OCI-LY1 (cell line): Measurements from ENCODE around the gene ALG8.

Experiments
- H2AFZ ChIP-seq: fragments of 200-600 bp; sonication (generic), shearing (Covaris generic); 2 replicates; pipeline ENCODE4 v1.6.0; 2014; ENCODE audit warnings: antibody characterized with exemption, mild to moderate bottlenecking, low read length
- H3F3A ChIP-seq: fragments of 200-600 bp; sonication (generic), shearing (Covaris generic); 2 replicates; pipeline ENCODE4 v1.6.0; 2014; ENCODE audit warnings: mild to moderate bottlenecking, antibody characterized with exemption, low read length, moderate library complexity; ENCODE audit not compliant: insufficient read depth
- H3K27ac ChIP-seq: fragments of 200-600 bp; sonication (generic); 2 replicates; pipeline ENCODE4 v1.5.1; 2014; ENCODE audit warnings: low read length, mixed run types, mild to moderate bottlenecking, low read depth; ENCODE audit not compliant: poor library complexity, severe bottlenecking
- H3K27me3 ChIP-seq: fragments of 200-600 bp; sonication (generic); 2 replicates; pipeline ENCODE4 v1.6.0; 2014; ENCODE audit warnings: antibody characterized with exemption, mild to moderate bottlenecking, low read length, moderate library complexity; ENCODE audit not compliant: insufficient read depth
- H3K36me3 ChIP-seq: fragments of 200-600 bp; sonication (generic); 2 replicates; pipeline ENCODE4 v1.6.1; 2014; ENCODE audit warnings: mild to moderate bottlenecking, antibody characterized with exemption, low read length, moderate library complexity, mixed read lengths; ENCODE audit not compliant: insufficient read depth
- H3K4me1 ChIP-seq: fragments of 200-600 bp; sonication (generic); 2 replicates; pipeline ENCODE4 v1.5.1; 2014; ENCODE audit warnings: mild to moderate bottlenecking, low read length, moderate library complexity; ENCODE audit not compliant: insufficient read depth, severe bottlenecking
- H3K4me2 ChIP-seq: fragments of 200-600 bp; sonication (generic), shearing (Covaris generic); 2 replicates; pipeline ENCODE4 v1.6.1; 2014; ENCODE audit warnings: low read length
- H3K4me3 ChIP-seq: fragments of 200-600 bp; sonication (generic); 2 replicates; pipeline ENCODE4 v1.5.1; 2014; ENCODE audit warnings: low read length, low read depth, mild to moderate bottlenecking, mixed read lengths; ENCODE audit not compliant: poor library complexity, severe bottlenecking
- H3K79me2 ChIP-seq: fragments of 200-600 bp; shearing (Covaris generic); 2 replicates; pipeline ENCODE4 v1.6.1; 2016; ENCODE audit warnings: mixed run types, low read length, mixed read lengths; ENCODE audit not compliant: insufficient read depth
- H3K9ac ChIP-seq: fragments of 200-600 bp; sonication (generic), shearing (Covaris generic); 2 replicates; pipeline ENCODE4 v1.6.1; 2014; ENCODE audit warnings: mild to moderate bottlenecking, low read length, mixed read lengths
- H3K9me2 ChIP-seq: fragments of 200-600 bp; sonication (generic), shearing (Covaris generic); 2 replicates; pipeline ENCODE4 v1.6.1; 2014; ENCODE audit warnings: low read depth, mild to moderate bottlenecking, low read length, mixed read lengths
- H3K9me3 ChIP-seq: fragments of 200-600 bp; shearing (Covaris generic); 2 replicates; pipeline ENCODE4 v1.6.1; 2014; ENCODE audit warnings: low read length, mixed read lengths
- H4K20me1 ChIP-seq: fragments of 200-600 bp; sonication (generic), shearing (Covaris generic); 2 replicates; pipeline ENCODE4 v1.6.0; 2016; ENCODE audit warnings: mild to moderate bottlenecking, low read length; ENCODE audit not compliant: insufficient read depth
- EZH2 ChIP-seq: fragments of 200-600 bp; sonication (generic), shearing (Covaris generic); IDR thresholded peaks from 2 replicates; pipeline ENCODE4 v1.8.0; 2017; ENCODE audit warnings: borderline replicate concordance, mixed run types, mild to moderate bottlenecking, antibody characterized with exemption, low read length, moderate library complexity, mixed read lengths
- TF ChIP-seq, protein P1 (sequence below): fragments of 200-600 bp; sonication (generic), shearing (Covaris generic); IDR thresholded peaks from 2 replicates; pipeline ENCODE4 v1.5.1; 2017; ENCODE audit warnings: mild to moderate bottlenecking, antibody characterized with exemption, low read length, moderate library complexity, mixed read lengths

ALG8 gene

DNA sequence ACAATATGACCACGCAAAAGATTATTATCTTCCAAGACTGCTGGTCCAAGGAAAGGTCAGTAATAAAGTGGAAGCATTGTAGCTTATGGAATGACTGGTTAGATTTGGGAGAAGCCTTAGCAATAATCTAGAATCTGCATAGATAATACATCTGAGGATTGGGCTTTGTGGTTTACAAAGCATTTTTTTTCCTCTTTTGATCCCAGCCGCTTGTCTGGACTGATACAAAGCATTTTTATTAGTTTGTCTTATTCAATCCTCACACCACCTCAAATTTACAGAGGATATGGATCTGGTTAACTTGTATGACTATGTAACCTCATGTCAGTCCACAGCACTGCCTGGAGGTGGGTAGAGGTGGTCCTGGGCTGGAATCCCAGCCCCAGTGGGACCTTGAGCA lies 76.8 kb downstream of the ALG8 start:
- Histone ChIP-seq H3K9ac (no peak overlapping the region), H4K20me1 (no peaks in the 10 kb centered on the region), H2AFZ (no peak overlapping the region), H3K4me1 (no peaks in the 10 kb centered on the region), H3F3A (no peaks in the 10 kb centered on the region), H3K27ac (no peak overlapping the region), H3K9me3 (no peaks in the 10 kb centered on the region), H3K36me3 (peaks cover 4% of the 10 kb centered on the region), H3K79me2 (no peaks in the 10 kb centered on the region), H3K4me3 (no peak overlapping the region), H3K4me2 (no peak overlapping the region), H3K9me2 (no peaks in the 10 kb centered on the region), H3K27me3 (no peaks in the 10 kb centered on the region)
- TF ChIP-seq, protein P1, sequence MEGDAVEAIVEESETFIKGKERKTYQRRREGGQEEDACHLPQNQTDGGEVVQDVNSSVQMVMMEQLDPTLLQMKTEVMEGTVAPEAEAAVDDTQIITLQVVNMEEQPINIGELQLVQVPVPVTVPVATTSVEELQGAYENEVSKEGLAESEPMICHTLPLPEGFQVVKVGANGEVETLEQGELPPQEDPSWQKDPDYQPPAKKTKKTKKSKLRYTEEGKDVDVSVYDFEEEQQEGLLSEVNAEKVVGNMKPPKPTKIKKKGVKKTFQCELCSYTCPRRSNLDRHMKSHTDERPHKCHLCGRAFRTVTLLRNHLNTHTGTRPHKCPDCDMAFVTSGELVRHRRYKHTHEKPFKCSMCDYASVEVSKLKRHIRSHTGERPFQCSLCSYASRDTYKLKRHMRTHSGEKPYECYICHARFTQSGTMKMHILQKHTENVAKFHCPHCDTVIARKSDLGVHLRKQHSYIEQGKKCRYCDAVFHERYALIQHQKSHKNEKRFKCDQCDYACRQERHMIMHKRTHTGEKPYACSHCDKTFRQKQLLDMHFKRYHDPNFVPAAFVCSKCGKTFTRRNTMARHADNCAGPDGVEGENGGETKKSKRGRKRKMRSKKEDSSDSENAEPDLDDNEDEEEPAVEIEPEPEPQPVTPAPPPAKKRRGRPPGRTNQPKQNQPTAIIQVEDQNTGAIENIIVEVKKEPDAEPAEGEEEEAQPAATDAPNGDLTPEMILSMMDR: no peak
- no peak for TF ChIP-seq EZH2

DNA sequence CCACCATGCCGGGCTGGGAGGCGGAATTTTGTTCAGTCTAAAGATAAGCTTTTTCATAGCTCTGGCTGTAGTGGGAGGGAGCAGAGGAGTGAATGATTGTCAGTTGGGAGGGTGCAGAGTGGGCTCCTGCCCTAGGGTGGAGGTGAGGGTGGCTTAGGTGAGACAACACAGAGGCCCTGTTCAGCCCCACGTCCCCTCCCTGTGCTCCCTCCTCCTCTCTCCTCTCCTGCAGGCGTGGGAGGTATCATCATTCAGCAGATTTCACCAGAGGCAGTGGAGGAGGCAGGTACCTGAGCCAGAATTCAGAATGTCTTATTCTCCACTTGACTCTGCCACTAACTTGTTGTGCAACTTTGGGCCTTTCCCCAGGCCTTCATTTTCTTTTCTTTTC lies 77.5 kb downstream of the ALG8 start:
- Histone ChIP-seq H3K9me3 (no peaks in the 10 kb centered on the region), H3K4me1 (no peaks in the 10 kb centered on the region), H4K20me1 (no peaks in the 10 kb centered on the region), H3K27ac (no peak overlapping the region), H2AFZ (no peak overlapping the region), H3K36me3 (no peaks in the 10 kb centered on the region), H3K79me2 (no peaks in the 10 kb centered on the region), H3K27me3 (no peaks in the 10 kb centered on the region), H3K4me3 (no peak overlapping the region), H3K4me2 (no peak overlapping the region), H3K9ac (no peak overlapping the region), H3F3A (no peaks in the 10 kb centered on the region), H3K9me2 (no peaks in the 10 kb centered on the region)
- TF ChIP-seq EZH2: no peak
- TF ChIP-seq, protein P1: no peak

DNA sequence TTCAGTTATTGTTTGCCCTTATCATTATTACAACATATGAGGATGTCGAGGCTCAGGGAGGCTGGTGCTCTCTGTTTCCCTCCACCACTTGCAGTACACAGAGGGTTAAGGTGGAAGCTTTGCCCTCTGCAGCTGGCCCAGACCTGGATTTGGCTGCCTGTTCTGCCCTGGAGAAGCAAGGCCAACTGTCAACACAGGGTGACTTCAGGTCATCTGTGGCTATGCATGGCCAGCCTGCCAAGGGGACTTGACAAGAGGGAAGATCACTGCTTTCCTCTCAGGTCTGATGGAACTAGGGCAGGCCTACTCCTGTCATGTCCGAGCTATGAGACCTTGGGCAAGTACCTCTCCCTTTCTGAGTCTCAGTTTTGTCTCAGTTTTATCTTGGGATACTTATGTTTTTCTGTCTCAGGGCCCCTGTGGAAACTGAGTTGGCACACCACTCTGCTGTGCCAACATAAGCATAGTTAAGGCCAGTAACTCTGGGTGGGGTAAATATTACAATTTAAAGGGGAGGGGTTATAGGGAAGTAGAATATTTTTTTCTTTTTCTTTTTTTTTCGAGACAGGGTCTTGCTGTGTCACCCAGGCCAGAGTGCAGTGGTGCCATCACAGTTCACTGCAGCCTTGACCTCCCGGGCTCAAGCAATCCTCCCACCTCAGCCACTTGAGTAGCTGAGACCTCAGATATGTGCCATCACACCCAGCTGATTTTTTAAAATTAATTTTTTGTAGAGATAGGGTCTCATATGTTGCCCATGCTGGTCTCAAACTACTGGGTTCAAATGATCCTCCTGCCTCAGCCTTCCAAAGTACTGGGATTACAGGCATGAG lies 78.1 kb downstream of the ALG8 start:
- no peaks in the 10 kb centered on the region for H3K9me3 ChIP-seq
- TF ChIP-seq EZH2: no peak
- TF ChIP-seq, protein P1: no peak
- H2AFZ ChIP-seq: no peak overlapping the region
- H3K4me2 ChIP-seq: no peak overlapping the region
- H3K9ac ChIP-seq: no peak overlapping the region
- H4K20me1 ChIP-seq: no peaks in the 10 kb centered on the region
- no peaks in the 10 kb centered on the region for H3F3A ChIP-seq
- H3K79me2 ChIP-seq: no peaks in the 10 kb centered on the region
- no peak overlapping the region for H3K27ac ChIP-seq
- no peaks in the 10 kb centered on the region for H3K36me3 ChIP-seq
- H3K4me1 ChIP-seq: no peaks in the 10 kb centered on the region
- no peak overlapping the region for H3K4me3 ChIP-seq
- H3K9me2 ChIP-seq: no peaks in the 10 kb centered on the region
- no peaks in the 10 kb centered on the region for H3K27me3 ChIP-seq
